ENCODE data around the gene FFAR2. TPM values are rescaled to one million over a fixed set of nuclear protein-coding genes. Genes with fewer than 3 reads are reported as not detected.

The FFAR2 gene
- total RNA-seq, 3 donors from 2014 or later = 0.15 TPM; not detected in 2

DNA sequence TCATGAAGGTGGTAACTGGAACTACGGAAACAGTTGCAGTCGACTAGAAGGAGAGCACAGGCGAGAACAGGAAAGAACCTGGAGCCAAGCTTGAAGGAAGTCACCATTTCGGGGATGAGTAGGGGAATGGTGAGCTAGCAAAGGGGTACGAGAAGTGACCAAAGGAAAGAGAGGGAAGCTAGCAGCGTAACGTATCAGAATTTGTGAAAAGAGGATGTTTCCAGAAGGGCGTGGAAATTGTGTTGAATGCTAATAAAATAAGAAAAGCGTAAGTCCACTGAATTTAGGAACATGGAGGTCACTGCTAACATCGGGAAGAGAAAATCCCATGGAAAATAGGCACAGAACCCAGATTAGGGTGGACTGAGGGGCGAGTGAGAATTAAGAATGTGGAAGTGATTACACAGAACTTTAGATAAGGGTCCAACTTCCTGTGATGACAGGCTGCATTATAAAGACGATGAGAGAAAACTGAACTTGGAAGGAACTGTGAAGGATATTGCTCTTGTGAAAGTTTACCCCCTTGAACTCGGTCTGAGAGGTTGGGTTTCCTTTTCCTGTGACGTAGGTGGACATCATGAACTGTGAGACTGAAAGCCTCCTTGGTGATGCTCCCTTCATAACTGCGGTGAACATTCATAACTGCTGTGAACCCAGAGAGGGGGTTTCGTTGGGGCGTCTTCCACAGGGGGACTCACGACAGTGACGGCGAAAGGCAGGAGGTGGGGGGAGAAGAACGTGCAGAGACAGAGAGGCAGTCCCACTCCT, 2.0 kb upstream of the FFAR2 start:
- intact Hi-C loops (cut with DNase I; ENCODE audit: low total_unique reads) = no loop called here
- no peak for TF ChIP-seq POLR2AphosphoS5 (IDR thresholded peaks at IDR 0.05)
- TF ChIP-seq, protein P1, sequence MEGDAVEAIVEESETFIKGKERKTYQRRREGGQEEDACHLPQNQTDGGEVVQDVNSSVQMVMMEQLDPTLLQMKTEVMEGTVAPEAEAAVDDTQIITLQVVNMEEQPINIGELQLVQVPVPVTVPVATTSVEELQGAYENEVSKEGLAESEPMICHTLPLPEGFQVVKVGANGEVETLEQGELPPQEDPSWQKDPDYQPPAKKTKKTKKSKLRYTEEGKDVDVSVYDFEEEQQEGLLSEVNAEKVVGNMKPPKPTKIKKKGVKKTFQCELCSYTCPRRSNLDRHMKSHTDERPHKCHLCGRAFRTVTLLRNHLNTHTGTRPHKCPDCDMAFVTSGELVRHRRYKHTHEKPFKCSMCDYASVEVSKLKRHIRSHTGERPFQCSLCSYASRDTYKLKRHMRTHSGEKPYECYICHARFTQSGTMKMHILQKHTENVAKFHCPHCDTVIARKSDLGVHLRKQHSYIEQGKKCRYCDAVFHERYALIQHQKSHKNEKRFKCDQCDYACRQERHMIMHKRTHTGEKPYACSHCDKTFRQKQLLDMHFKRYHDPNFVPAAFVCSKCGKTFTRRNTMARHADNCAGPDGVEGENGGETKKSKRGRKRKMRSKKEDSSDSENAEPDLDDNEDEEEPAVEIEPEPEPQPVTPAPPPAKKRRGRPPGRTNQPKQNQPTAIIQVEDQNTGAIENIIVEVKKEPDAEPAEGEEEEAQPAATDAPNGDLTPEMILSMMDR (IDR thresholded peaks at IDR 0.05) = no peak
- no peak for TF ChIP-seq POLR2A (IDR thresholded peaks at IDR 0.05)
- Histone ChIP-seq H3K4me1 (no peaks in the 10 kb centered on the region), H3K9me3 (no peaks in the 10 kb centered on the region), H3K27ac (no peak overlapping the region), H3K4me3 (no peak overlapping the region), H3K36me3 (no peaks in the 10 kb centered on the region), H3K27me3 (no peaks in the 10 kb centered on the region)
- DNase-seq (ENCODE audit: low spot score in 2 of 2) = no peak

DNA sequence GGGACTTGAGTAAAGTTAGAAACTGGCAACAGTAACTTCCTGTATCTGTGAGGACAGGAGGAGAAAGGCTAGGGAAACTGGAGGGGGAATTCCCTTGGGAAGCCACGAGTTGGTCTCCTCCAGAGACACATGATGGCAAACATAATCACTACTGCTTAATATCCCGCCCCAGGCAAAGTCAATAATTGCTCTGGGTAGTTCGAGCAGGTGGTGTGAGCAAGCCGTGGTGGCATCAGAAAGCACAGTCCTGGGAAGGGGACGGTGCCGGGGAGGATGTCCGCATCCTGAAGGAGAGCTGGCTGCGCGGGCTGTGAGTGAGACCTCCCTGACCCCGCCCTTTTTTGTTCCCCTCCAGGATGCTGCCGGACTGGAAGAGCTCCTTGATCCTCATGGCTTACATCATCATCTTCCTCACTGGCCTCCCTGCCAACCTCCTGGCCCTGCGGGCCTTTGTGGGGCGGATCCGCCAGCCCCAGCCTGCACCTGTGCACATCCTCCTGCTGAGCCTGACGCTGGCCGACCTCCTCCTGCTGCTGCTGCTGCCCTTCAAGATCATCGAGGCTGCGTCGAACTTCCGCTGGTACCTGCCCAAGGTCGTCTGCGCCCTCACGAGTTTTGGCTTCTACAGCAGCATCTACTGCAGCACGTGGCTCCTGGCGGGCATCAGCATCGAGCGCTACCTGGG, 1.4 kb downstream of the FFAR2 start:
- Histone ChIP-seq H3K36me3 (no peaks in the 10 kb centered on the region), H3K4me1 (no peaks in the 10 kb centered on the region), H3K9me3 (no peaks in the 10 kb centered on the region), H3K27me3 (no peaks in the 10 kb centered on the region), H3K27ac (peak overlapping the region in 1 of 2 donors; percentile 69), H3K4me3 (no peak overlapping the region)
- intact Hi-C loops (cut with DNase I; ENCODE audit: low total_unique reads) = no loop called here
- DNase-seq (ENCODE audit: low spot score in 2 of 2) = peak in 1 of 2 donors; percentile 54
- TF ChIP-seq POLR2A (IDR thresholded peaks at IDR 0.05) (no peak), POLR2AphosphoS5 (IDR thresholded peaks at IDR 0.05) (no peak)
- TF ChIP-seq, protein P1 (IDR thresholded peaks at IDR 0.05) = no peak

DNA sequence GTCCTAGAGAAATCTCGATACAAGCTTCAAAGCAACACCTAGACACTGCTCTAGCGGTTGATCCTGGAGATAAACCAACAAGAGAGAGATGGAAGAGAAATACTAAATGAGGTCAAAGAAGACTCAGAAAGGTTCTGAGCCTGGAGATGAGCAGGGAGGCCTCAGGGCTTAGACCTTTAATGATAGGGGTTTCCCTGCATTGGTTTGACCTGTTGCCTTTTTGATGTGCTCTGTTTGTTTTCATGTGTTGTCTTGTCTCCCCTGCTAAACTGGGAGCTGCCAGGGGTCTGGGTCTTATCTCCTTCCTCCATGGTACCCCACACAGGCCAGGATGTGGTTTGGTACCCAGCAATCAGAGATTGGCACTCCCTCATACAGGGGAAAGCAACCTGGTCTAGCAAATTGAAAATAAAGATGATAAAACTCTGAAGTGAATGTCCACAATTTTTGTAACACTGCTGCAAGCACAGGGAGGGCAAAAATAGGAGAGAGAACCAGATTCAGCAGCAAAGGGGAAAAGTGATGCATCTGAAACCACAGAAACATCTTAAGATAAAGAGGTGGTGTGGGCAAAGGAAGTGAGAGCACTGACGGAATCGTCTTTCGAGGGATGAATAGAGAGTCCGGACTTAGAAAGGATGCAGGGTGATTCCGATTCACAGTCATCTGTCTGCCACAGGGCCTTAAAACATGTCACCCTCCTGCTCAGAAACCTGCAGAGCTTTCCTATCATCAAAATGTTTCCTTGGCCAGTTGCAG, 3.5 kb downstream of the FFAR2 start:
- intact Hi-C loops (cut with DNase I; ENCODE audit: low total_unique reads) = no loop called here
- TF ChIP-seq, protein P1 (IDR thresholded peaks at IDR 0.05) = no peak
- TF ChIP-seq POLR2AphosphoS5 (IDR thresholded peaks at IDR 0.05) (no peak), POLR2A (IDR thresholded peaks at IDR 0.05) (no peak)
- DNase-seq (ENCODE audit: low spot score in 2 of 2) = no peak

DNA sequence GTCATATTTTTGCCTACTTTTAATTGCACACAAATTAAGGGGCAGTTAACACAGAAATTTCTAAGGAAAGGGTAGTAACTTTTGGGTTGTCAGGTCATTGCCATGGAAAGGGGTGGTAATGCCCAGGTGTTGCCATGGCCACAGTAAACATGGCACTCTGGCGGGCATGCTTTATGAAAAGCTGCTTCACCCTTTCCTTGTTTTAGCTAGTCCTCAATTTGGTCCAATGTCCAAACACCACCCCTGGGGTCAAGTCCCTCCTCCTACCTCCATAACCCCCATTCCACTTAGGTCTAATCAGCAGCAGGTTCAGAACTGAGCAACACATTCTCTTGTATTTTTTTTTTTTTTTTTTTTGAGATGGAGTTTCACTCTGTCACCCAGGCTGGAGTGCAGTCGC, 6.6 kb downstream of the FFAR2 start:
- Histone ChIP-seq H3K27ac (no peak overlapping the region), H3K4me3 (no peak overlapping the region), H3K36me3 (no peaks in the 10 kb centered on the region), H3K27me3 (no peaks in the 10 kb centered on the region), H3K4me1 (no peaks in the 10 kb centered on the region), H3K9me3 (no peaks in the 10 kb centered on the region)
- no peak for TF ChIP-seq POLR2A (IDR thresholded peaks at IDR 0.05)
- no peak for TF ChIP-seq POLR2AphosphoS5 (IDR thresholded peaks at IDR 0.05)
- TF ChIP-seq, protein P1 (IDR thresholded peaks at IDR 0.05) = no peak
- intact Hi-C loops (cut with DNase I; ENCODE audit: low total_unique reads) = no loop called here
- DNase-seq (ENCODE audit: low spot score in 2 of 2) = no peak

More for the DNA sequence above, 3.5 kb downstream of the FFAR2 start:
- Histone ChIP-seq H3K27ac (no peak overlapping the region), H3K4me3 (no peak overlapping the region), H3K27me3 (no peaks in the 10 kb centered on the region), H3K9me3 (no peaks in the 10 kb centered on the region), H3K4me1 (no peaks in the 10 kb centered on the region), H3K36me3 (no peaks in the 10 kb centered on the region)

All from breast epithelium (tissue), 4 donors.